ENCODE measurements around the gene ANKRD33B.

DNA sequence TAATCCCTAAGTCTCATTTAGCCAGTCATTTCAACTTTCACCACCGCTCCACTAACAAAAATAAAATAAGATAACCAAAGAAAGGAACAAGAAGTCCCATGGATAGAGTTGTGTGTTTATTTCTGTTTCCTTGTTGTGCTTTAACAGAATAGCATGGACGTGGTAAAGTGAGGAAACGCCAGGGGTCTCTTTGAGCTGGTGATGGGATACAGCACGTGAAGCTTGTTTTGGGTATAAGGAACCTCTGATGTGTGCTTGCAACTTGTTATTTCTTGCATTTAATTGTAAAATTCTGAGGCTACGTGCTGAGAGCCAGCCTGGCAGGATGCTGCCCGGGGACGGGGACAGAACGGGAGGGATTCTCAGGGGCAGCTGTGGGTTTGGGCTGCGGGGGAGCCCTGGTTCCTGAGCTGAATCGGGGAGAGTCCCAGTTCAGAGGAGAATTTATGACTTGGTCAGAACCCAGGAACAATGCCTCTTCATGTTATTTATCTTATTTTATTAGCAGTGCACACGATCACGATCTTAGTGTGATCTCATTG lies 63.4 kb downstream of the ANKRD33B start:
- TF ChIP-seq POLR2A (IDR thresholded peaks at IDR 0.05) (no peak), POLR2AphosphoS5 (IDR thresholded peaks at IDR 0.05) (no peak), CTCF (IDR thresholded peaks at IDR 0.05) (no peak)
